ENCODE results near the gene RNU6-9.

DNA sequence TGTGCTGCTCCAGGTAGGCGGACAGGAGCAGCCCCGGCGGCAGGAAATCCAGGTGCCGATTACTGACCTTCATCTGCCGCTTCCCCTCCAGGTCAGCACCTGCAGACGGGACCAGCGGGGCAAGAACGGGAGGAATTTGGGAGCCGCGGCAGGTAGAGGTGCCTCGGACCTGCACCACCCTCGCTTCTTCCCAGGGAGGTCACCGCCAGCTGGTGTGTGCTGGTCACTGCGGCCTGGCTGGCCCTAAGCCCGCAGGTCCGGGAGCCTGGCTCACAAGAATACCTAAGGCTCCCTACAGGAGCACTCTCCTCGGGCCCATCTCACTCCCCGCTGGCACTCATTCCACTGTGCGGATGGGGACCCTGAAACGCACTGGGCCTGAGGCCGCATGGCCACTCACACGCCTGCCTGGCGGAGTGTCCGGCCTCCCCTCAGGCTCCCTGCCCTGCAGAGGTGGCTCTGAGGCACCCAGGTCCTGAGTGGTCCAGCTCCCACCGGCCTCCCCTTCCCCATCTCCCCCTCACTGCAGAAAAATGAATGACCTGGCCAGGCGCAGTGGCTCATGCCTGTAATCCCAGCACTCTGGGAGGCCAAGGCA lies 4.3 kb downstream of the RNU6-9 start:
- TF ChIP-seq, protein P1, sequence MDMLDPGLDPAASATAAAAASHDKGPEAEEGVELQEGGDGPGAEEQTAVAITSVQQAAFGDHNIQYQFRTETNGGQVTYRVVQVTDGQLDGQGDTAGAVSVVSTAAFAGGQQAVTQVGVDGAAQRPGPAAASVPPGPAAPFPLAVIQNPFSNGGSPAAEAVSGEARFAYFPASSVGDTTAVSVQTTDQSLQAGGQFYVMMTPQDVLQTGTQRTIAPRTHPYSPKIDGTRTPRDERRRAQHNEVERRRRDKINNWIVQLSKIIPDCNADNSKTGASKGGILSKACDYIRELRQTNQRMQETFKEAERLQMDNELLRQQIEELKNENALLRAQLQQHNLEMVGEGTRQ (CRISPR knock-in tag; IDR thresholded peaks at IDR 0.05) = no peak
- TF ChIP-seq, protein P2, sequence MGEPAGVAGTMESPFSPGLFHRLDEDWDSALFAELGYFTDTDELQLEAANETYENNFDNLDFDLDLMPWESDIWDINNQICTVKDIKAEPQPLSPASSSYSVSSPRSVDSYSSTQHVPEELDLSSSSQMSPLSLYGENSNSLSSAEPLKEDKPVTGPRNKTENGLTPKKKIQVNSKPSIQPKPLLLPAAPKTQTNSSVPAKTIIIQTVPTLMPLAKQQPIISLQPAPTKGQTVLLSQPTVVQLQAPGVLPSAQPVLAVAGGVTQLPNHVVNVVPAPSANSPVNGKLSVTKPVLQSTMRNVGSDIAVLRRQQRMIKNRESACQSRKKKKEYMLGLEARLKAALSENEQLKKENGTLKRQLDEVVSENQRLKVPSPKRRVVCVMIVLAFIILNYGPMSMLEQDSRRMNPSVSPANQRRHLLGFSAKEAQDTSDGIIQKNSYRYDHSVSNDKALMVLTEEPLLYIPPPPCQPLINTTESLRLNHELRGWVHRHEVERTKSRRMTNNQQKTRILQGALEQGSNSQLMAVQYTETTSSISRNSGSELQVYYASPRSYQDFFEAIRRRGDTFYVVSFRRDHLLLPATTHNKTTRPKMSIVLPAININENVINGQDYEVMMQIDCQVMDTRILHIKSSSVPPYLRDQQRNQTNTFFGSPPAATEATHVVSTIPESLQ (CRISPR knock-in tag; IDR thresholded peaks at IDR 0.05) = no peak
- TF ChIP-seq ZNF121 (CRISPR knock-in tag; IDR thresholded peaks at IDR 0.05) (no peak), SP1 (CRISPR knock-in tag; conservative IDR thresholded peaks at IDR 0.05) (no peak), ATF1 (CRISPR knock-in tag; IDR thresholded peaks at IDR 0.05) (no peak), ZNF416 (CRISPR knock-in tag; IDR thresholded peaks at IDR 0.05) (no peak), SMAD3 (CRISPR knock-in tag; IDR thresholded peaks at IDR 0.05; ENCODE audit: borderline replicate concordance) (no peak), ZNF232 (CRISPR knock-in tag; IDR thresholded peaks at IDR 0.05) (no peak)
- TF ChIP-seq, protein P3, sequence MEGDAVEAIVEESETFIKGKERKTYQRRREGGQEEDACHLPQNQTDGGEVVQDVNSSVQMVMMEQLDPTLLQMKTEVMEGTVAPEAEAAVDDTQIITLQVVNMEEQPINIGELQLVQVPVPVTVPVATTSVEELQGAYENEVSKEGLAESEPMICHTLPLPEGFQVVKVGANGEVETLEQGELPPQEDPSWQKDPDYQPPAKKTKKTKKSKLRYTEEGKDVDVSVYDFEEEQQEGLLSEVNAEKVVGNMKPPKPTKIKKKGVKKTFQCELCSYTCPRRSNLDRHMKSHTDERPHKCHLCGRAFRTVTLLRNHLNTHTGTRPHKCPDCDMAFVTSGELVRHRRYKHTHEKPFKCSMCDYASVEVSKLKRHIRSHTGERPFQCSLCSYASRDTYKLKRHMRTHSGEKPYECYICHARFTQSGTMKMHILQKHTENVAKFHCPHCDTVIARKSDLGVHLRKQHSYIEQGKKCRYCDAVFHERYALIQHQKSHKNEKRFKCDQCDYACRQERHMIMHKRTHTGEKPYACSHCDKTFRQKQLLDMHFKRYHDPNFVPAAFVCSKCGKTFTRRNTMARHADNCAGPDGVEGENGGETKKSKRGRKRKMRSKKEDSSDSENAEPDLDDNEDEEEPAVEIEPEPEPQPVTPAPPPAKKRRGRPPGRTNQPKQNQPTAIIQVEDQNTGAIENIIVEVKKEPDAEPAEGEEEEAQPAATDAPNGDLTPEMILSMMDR (IDR thresholded peaks at IDR 0.05) = peak; percentile 23; the same call in 1 of the 2 replicates
- TF ChIP-seq, protein P4, sequence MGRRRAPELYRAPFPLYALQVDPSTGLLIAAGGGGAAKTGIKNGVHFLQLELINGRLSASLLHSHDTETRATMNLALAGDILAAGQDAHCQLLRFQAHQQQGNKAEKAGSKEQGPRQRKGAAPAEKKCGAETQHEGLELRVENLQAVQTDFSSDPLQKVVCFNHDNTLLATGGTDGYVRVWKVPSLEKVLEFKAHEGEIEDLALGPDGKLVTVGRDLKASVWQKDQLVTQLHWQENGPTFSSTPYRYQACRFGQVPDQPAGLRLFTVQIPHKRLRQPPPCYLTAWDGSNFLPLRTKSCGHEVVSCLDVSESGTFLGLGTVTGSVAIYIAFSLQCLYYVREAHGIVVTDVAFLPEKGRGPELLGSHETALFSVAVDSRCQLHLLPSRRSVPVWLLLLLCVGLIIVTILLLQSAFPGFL (CRISPR knock-in tag; IDR thresholded peaks at IDR 0.05; ENCODE audit: borderline replicate concordance) = no peak
- TF ChIP-seq, protein P5, sequence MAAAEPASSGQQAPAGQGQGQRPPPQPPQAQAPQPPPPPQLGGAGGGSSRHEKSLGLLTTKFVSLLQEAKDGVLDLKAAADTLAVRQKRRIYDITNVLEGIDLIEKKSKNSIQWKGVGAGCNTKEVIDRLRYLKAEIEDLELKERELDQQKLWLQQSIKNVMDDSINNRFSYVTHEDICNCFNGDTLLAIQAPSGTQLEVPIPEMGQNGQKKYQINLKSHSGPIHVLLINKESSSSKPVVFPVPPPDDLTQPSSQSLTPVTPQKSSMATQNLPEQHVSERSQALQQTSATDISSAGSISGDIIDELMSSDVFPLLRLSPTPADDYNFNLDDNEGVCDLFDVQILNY (CRISPR knock-in tag; IDR thresholded peaks at IDR 0.05) = no peak

Measured in WTC11 (cell line).